Endothelial cell (in vitro differentiated cells): ENCODE measurements around the gene PPM1M. TPM values are rescaled to one million over a fixed set of nuclear protein-coding genes. Genes with fewer than 3 reads are reported as not detected.
"Not testable (repeated sequence)": the region's sequence is repeated elsewhere in the genome, so short reads cannot be mapped to it uniquely, and the experiment has no call there.

Source experiments
- DNase-seq: peaks from one replicate; pipeline ENCODE4 v3.0.0; 2021; ENCODE audit warnings: low spot score
- H3K27ac Mint-ChIP-seq: one replicate; pipeline ENCODE4 v1.8.0; 2021; ENCODE audit warnings: mixed read lengths, inconsistent platforms; ENCODE audit not compliant: unreplicated experiment
- H3K27me3 Mint-ChIP-seq: one replicate; pipeline ENCODE4 v1.8.0; 2021; ENCODE audit warnings: mild to moderate bottlenecking, moderate library complexity, mixed read lengths, inconsistent platforms; ENCODE audit not compliant: unreplicated experiment
- H3K36me3 Mint-ChIP-seq: one replicate; pipeline ENCODE4 v1.8.0; 2021; ENCODE audit warnings: mild to moderate bottlenecking, low read depth, mixed read lengths, inconsistent platforms; ENCODE audit not compliant: unreplicated experiment
- H3K4me1 Mint-ChIP-seq: one replicate; pipeline ENCODE4 v1.8.0; 2021; ENCODE audit warnings: mild to moderate bottlenecking, mixed read lengths, inconsistent platforms; ENCODE audit not compliant: unreplicated experiment
- H3K4me3 Mint-ChIP-seq: one replicate; pipeline ENCODE4 v1.8.0; 2021; ENCODE audit warnings: mild to moderate bottlenecking, mixed read lengths, inconsistent platforms; ENCODE audit not compliant: unreplicated experiment
- H3K9me3 Mint-ChIP-seq: one replicate; pipeline ENCODE4 v1.8.0; 2021; ENCODE audit warnings: mixed read lengths, inconsistent platforms; ENCODE audit not compliant: unreplicated experiment
- total RNA-seq: library from RNA; stranded (reverse); fragmentation: NEBNext Ultra II Directional; extraction: Animal tissue kit (Norgen Biotek cat#: 25700); gene quantifications from one replicate; pipeline ENCODE4 v1.2.1, GENCODE V29; 2021; ENCODE audit not compliant: unreplicated experiment
- TF ChIP-seq, protein P1 (sequence below): fragments of 200-600 bp; sonication (generic); IDR thresholded peaks from one replicate; pipeline ENCODE4 v1.5.0; 2021; ENCODE audit warnings: antibody characterized with exemption; ENCODE audit not compliant: unreplicated experiment

Gene PPM1M
- total RNA-seq, 1 donor from 2014 or later: 15.0 TPM

DNA sequence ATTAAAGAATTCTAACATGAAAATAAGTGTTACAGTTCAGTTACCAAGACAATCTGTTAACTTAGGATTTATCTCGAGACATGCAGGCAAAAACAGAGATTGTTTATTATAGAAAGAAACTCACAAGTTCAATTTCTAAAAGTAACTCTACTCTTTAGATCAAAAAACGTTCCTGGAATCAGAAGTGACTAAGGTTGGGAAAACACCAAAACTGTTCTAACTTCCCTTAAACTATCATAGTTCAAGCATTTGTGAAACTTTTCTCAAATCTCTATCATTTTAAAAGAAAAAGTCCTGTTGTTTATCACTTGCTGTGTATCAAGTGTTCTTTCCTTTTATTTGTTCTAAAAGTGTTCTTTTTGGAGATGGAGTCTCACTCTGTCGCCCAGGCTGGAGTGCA, 24.2 kb downstream of the PPM1M start:
- Mint-ChIP-seq H3K4me1 (peaks cover 28% of the 10 kb centered on the region), H3K27me3 (no peaks in the 10 kb centered on the region), H3K9me3 (no peaks in the 10 kb centered on the region), H3K4me3 (no peak overlapping the region), H3K27ac (no peak overlapping the region), H3K36me3 (peaks cover 29% of the 10 kb centered on the region)
- TF ChIP-seq, protein P1, sequence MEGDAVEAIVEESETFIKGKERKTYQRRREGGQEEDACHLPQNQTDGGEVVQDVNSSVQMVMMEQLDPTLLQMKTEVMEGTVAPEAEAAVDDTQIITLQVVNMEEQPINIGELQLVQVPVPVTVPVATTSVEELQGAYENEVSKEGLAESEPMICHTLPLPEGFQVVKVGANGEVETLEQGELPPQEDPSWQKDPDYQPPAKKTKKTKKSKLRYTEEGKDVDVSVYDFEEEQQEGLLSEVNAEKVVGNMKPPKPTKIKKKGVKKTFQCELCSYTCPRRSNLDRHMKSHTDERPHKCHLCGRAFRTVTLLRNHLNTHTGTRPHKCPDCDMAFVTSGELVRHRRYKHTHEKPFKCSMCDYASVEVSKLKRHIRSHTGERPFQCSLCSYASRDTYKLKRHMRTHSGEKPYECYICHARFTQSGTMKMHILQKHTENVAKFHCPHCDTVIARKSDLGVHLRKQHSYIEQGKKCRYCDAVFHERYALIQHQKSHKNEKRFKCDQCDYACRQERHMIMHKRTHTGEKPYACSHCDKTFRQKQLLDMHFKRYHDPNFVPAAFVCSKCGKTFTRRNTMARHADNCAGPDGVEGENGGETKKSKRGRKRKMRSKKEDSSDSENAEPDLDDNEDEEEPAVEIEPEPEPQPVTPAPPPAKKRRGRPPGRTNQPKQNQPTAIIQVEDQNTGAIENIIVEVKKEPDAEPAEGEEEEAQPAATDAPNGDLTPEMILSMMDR: no peak
- no peak for DNase-seq

DNA sequence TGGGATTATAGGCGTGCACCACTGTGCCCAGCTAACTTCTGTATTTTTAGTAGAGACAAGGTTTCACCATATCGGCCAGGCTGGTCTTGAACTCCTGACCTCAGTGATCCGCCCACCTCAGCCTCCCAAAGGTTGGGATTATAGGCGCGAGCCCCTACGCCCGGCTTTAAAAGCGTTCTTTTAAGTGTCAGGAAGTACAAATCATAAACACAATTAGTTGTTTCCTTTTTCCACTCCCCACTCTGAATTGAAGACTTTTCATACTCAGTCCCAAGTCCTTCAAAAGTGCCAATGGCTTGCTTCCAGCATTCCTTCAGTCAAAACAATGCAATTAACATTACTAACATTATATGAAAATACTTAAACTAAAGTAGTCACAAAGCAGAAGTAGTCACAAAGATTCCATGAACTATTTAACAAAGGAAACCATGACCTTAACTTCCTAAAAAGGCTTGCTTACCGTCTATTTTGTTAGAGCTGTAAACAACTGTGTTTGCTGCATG, 24.7 kb downstream of the PPM1M start:
- H3K27me3 Mint-ChIP-seq: no peaks in the 10 kb centered on the region
- H3K9me3 Mint-ChIP-seq: no peaks in the 10 kb centered on the region
- H3K4me1 Mint-ChIP-seq: peaks cover 30% of the 10 kb centered on the region
- peak overlapping the region; percentile 40 for H3K27ac Mint-ChIP-seq
- DNase-seq: no peak
- TF ChIP-seq, protein P1: no peak
- H3K36me3 Mint-ChIP-seq: peaks cover 29% of the 10 kb centered on the region
- no peak overlapping the region for H3K4me3 Mint-ChIP-seq

DNA sequence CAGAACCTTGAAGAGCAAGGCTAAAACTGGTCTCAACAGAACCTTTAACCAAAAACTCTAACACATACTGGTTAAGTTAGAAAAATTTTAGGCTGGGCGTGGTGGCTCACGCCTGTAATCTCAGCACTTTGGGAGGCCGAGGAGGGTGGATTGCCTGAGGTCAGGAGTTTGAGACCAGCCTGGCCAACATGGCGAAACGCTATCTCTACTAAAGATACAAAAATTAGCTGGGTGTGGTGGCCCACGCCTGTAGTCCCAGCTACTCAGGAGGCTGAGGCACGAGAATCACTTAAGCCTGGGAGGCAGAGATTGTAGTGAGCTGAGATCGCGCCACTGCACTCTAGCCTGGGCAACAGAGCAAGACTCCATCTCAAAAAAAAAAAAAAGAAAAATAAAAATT, 26.6 kb downstream of the PPM1M start:
- H3K4me1 Mint-ChIP-seq: peaks cover 42% of the 10 kb centered on the region
- H3K4me3 Mint-ChIP-seq, H3K27ac Mint-ChIP-seq, H3K9me3 Mint-ChIP-seq, H3K27me3 Mint-ChIP-seq, DNase-seq: not testable (repeated sequence)
- H3K36me3 Mint-ChIP-seq: peaks cover 25% of the 10 kb centered on the region

DNA sequence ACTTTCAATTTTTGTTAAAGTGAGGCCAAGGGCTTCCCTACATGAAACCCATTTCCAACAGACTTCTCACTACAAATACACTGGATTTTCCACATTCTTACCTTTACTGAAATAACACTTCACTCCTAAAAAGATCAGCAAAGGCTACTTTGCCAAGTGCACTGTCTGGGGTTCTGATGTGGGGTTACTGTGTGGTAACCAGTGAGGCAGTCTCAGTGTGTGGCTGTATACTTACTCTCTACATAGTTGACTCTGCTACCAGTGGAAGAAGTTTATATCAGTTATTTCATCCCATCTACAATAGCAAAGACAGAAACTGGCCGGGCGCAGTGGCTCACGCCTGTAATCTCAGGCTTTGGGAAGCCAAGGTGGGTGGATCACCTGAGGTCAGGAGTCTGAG, 27.3 kb downstream of the PPM1M start:
- DNase-seq: no peak
- TF ChIP-seq, protein P1: no peak
- Mint-ChIP-seq H3K4me1 (peaks cover 42% of the 10 kb centered on the region), H3K27ac (no peak overlapping the region), H3K4me3 (no peak overlapping the region), H3K27me3 (peaks cover 6% of the 10 kb centered on the region), H3K9me3 (no peaks in the 10 kb centered on the region), H3K36me3 (peaks cover 25% of the 10 kb centered on the region)

DNA sequence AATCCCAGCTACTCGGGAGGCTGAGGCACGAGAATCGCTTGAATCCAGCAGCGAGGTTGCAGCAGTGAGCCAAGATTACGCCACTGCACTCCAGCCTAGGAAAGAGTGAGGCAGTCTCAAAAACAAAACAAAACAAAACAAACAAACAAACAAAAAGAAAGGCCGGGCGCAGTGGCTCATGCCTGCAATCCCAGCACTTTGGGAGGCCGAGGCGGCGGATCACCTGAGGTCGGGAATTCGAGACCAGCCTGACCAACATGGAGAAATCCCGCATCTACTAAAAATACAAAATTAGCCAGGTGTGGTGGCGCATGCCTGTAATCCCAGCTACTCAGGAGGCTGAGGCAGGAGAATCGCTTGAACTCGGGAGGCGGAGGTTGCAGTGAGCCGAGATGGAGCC, 29.2 kb downstream of the PPM1M start:
- H3K4me3 Mint-ChIP-seq, H3K9me3 Mint-ChIP-seq, DNase-seq: not testable (repeated sequence)
- Mint-ChIP-seq H3K36me3 (peaks cover 18% of the 10 kb centered on the region), H3K4me1 (peaks cover 38% of the 10 kb centered on the region), H3K27ac (peak overlapping the region; percentile 72), H3K27me3 (peaks cover 10% of the 10 kb centered on the region)

DNA sequence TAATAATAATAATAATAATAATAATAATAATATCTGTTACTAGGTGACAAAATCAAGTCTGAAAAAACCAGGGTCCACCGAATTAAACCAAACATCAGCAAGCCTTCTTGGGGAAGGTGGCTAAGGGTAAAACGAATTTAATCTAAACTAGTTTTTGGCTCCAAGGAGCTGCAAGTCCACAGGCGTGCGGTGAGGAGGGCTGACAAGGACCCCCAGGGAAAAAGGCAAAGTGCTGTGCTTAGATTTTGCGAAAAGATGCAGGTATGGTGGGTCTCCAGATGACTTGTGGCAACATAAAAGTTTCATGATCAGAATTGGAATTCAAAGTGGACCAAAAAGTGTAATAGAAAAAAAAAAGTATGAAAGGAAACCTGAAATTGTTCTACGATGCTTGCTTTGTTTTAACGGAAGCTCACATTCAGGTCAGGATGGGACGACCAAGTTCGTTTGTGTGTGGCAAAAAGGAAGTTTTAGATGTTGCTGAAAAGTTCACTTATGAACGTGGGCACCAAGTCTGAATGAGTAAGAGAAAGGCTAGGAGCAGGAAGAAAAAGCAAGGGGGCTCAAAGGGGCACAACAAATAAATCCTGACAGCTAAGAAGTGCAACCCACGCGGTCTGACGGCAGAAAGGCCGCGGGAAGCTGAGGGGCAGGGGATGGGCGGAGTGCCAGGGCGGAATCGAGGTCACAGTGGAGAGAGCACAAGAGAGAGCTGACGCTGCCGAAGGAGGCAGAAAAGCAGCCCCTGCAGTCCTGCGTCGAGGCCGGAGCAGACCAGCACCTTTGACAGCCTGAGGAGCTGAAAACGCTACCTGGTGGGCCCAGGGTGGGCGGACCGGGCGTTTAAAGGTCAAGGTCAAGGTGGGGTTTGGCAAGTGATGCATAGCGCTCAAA, 31.8 kb downstream of the PPM1M start:
- H3K36me3 Mint-ChIP-seq: peaks cover 9% of the 10 kb centered on the region
- H3K27me3 Mint-ChIP-seq: peaks cover 10% of the 10 kb centered on the region
- H3K4me3 Mint-ChIP-seq: peak overlapping the region; percentile 98
- peak; percentile 62 for DNase-seq
- peaks cover 38% of the 10 kb centered on the region for H3K4me1 Mint-ChIP-seq
- TF ChIP-seq, protein P1: no peak
- no peaks in the 10 kb centered on the region for H3K9me3 Mint-ChIP-seq
- H3K27ac Mint-ChIP-seq: peak overlapping the region; percentile 93
